Measurements from ENCODE around the gene KLRC3. TPM values are rescaled to one million over a fixed set of nuclear protein-coding genes. Genes with fewer than 3 reads are reported as not detected.

KLRC3 gene
- total and polyA plus RNA-seq, 2 of the 13 experiments (the other 11 are each of a cell fraction or from before 2014, with no cell fraction given) = not detected

- no peaks in the 10 kb centered on the region for H3K36me3 ChIP-seq (replicated peaks in 1 of 2; ENCODE audit: control insufficient read depth in 1 of 2, insufficient read depth in 2 of 2, low read length in 2 of 2)
- H3K9me3 ChIP-seq (ENCODE audit: low read length) = no peaks in the 10 kb centered on the region
- no peaks in the 10 kb centered on the region for H3K27me3 ChIP-seq (ENCODE audit: control insufficient read depth in 1 of 2, insufficient read depth in 2 of 2, low read length in 2 of 2)
- ChIA-PET CTCF (ENCODE audit: low intra/inter-chr PET ratio, low total read pairs) (no interaction called here), POLR2A (no interaction called here)
- no peak overlapping the region for H2AFZ ChIP-seq (ENCODE audit: low read length)
- no peak overlapping the region for H3K4me2 ChIP-seq (ENCODE audit: low read depth, low read length)
- H3K4me1 ChIP-seq (ENCODE audit: insufficient read depth, low read length) = no peaks in the 10 kb centered on the region
- ATAC-seq (no peak), FAIRE-seq (no peak), DNase-seq (ENCODE audit: low spot score) (no peak)
- H3K27ac ChIP-seq (ENCODE audit: extremely low read length, insufficient read depth, low read length) = no peak overlapping the region
- no peak overlapping the region for H3K4me3 ChIP-seq (replicated peaks in 1 of 3; ENCODE audit: insufficient read depth in 1 of 3, low read depth in 2 of 3, low read length in 3 of 3)
- intact Hi-C loops (cut with micrococcal nuclease; ENCODE audit: unreplicated experiment) (no loop called here), in situ Hi-C loops (cut with HindIII; ENCODE audit: extremely low pct_ligation_motif_present, low pct_unique_long_range_greater_than_20kb) (no loop called here)
- no peak overlapping the region for H3K9ac ChIP-seq (ENCODE audit: insufficient read depth, low read depth, low read length)
- H4K20me1 ChIP-seq (ENCODE audit: insufficient read depth, low read length) = no peaks in the 10 kb centered on the region
- TF ChIP-seq SRSF4 (IDR thresholded peaks at IDR 0.05; ENCODE audit: low read depth, low read length, poor library complexity, severe bottlenecking) (no peak), RAD51 (IDR thresholded peaks at IDR 0.05; ENCODE audit: borderline replicate concordance) (no peak), ZNF430 (CRISPR knock-in tag; IDR thresholded peaks at IDR 0.05) (no peak), ZNF350 (CRISPR knock-in tag; IDR thresholded peaks at IDR 0.05; ENCODE audit: borderline replicate concordance, low read depth) (no peak), ISX (CRISPR knock-in tag; conservative IDR thresholded peaks at IDR 0.05) (no peak), THYN1 (CRISPR knock-in tag; IDR thresholded peaks at IDR 0.05; ENCODE audit: borderline replicate concordance, low read depth) (no peak), AHR (CRISPR knock-in tag; IDR thresholded peaks at IDR 0.05) (no peak), GPBP1L1 (CRISPR knock-in tag; IDR thresholded peaks at IDR 0.05) (no peak), JDP2 (CRISPR knock-in tag; IDR thresholded peaks at IDR 0.05; ENCODE audit: borderline replicate concordance) (no peak), KLF16 (CRISPR knock-in tag; IDR thresholded peaks at IDR 0.05) (no peak), LBX2 (CRISPR knock-in tag; IDR thresholded peaks at IDR 0.05; ENCODE audit: borderline replicate concordance) (no peak), TARDBP (CRISPR knock-in tag; IDR thresholded peaks at IDR 0.05) (no peak), CHD2 (IDR thresholded peaks at IDR 0.05; ENCODE audit: low read depth, low read length) (no peak), ZNF563 (CRISPR knock-in tag; IDR thresholded peaks at IDR 0.05) (no peak), ZNF598 (CRISPR knock-in tag; IDR thresholded peaks at IDR 0.05; ENCODE audit: borderline replicate concordance) (no peak), TCF12 (IDR thresholded peaks at IDR 0.05) (no peak), TCF12 (CRISPR knock-in tag; IDR thresholded peaks at IDR 0.05) (no peak), HDAC2 (CRISPR knock-in tag; IDR thresholded peaks at IDR 0.05) (no peak), TEAD2 (CRISPR knock-in tag; IDR thresholded peaks at IDR 0.05) (no peak), THRA (CRISPR knock-in tag; IDR thresholded peaks at IDR 0.05; ENCODE audit: borderline replicate concordance) (no peak), ZNF772 (CRISPR knock-in tag; IDR thresholded peaks at IDR 0.05) (no peak)
- no peaks in the 10 kb centered on the region for H3K79me2 ChIP-seq (ENCODE audit: insufficient read depth, low read length)
- no TSS peak for BruUV-seq (replicated peaks)
Measured at GRCh38 chr12:10404798-10405197, 15.6 kb downstream of the KLRC3 start.

All from HepG2 (cell line).